HepG2 (cell line): ENCODE measurements around the gene TNFRSF13B. TPM values are rescaled to one million over a fixed set of nuclear protein-coding genes. Genes with fewer than 3 reads are reported as not detected.

Source experiments
- ARID2 ChIP-seq: sonication (generic); formaldehyde crosslinking; IDR thresholded peaks from 2 replicates; pipeline ENCODE4 v1.8.1; 2022; ENCODE audit warnings: mild to moderate bottlenecking, missing genetic modification reagents, borderline replicate concordance
- DPF2 ChIP-seq: sonication (generic); formaldehyde crosslinking; IDR thresholded peaks from 2 replicates; pipeline ENCODE4 v1.4.0; 2020; ENCODE audit warnings: mild to moderate bottlenecking, low read depth, missing genetic modification reagents, borderline replicate concordance
- HDAC2 ChIP-seq: sonication (generic); formaldehyde crosslinking; IDR thresholded peaks from 2 replicates; pipeline ENCODE4 v1.4.0; 2020; ENCODE audit warnings: missing genetic modification reagents
- HNF4A ChIP-seq: sonication (generic); formaldehyde crosslinking; IDR thresholded peaks from 2 replicates; pipeline ENCODE4 v1.4.0; 2020; ENCODE audit warnings: missing genetic modification reagents
- JUNB ChIP-seq: sonication (generic); formaldehyde crosslinking; IDR thresholded peaks from 2 replicates; pipeline ENCODE4 v1.8.0; 2022; ENCODE audit warnings: missing genetic modification reagents, mild to moderate bottlenecking, borderline replicate concordance
- NFKB2 ChIP-seq: sonication (generic); formaldehyde crosslinking; IDR thresholded peaks from 2 replicates; pipeline ENCODE4 v1.4.0; 2020; ENCODE audit warnings: missing genetic modification reagents, borderline replicate concordance
- RFXAP ChIP-seq: sonication (generic); formaldehyde crosslinking; IDR thresholded peaks from 2 replicates; pipeline ENCODE4 v1.4.0; 2020; ENCODE audit warnings: missing genetic modification reagents, borderline replicate concordance
- SRSF9 ChIP-seq: fragments of 200-400 bp; formaldehyde crosslinking; IDR thresholded peaks from 2 replicates; pipeline ENCODE4 v1.6.1; 2018; ENCODE audit warnings: borderline replicate concordance, mild to moderate bottlenecking, low read depth, low read length; ENCODE audit not compliant: insufficient read depth, poor library complexity, severe bottlenecking
- TERF1 ChIP-seq: sonication (generic); formaldehyde crosslinking; IDR thresholded peaks from 2 replicates; pipeline ENCODE4 v1.8.0; 2022; ENCODE audit warnings: mild to moderate bottlenecking, missing genetic modification reagents, moderate library complexity
- ZNF383 ChIP-seq: sonication (generic); formaldehyde crosslinking; IDR thresholded peaks from 2 replicates; pipeline ENCODE4 v1.4.0; 2020; ENCODE audit warnings: missing genetic modification reagents, mild to moderate bottlenecking, borderline replicate concordance
- ZNF460 ChIP-seq: sonication (generic); formaldehyde crosslinking; IDR thresholded peaks from 2 replicates; pipeline ENCODE4 v1.5.1; 2020; ENCODE audit warnings: missing genetic modification reagents, mild to moderate bottlenecking, borderline replicate concordance
- polyA plus RNA-seq, 8 experiments: library from polyadenylated mRNA; depleted of rRNA in 3 of 8; stranded (reverse) in 7 of 8; unstranded in 1 of 8; fragments of >200 nt; fragmentation: Illumina TruSeq in 4 of 8; extraction: Trizol in 4 of 8; gene quantifications; 2 replicates each; pipeline versions ENCODE4 v1.2.1 to v1.2.3, GENCODE V29; 2011 to 2016; ENCODE audit warnings: low read depth in 4 of 8, missing spikeins in 1 of 8, mixed read lengths in 1 of 8; ENCODE audit not compliant: insufficient read depth in 1 of 8
- total RNA-seq, 5 experiments: library from RNA; depleted of rRNA; stranded (reverse); fragments of >200 nt; fragmentation: Illumina TruSeq; extraction: Trizol; gene quantifications; 2 replicates each; pipeline ENCODE4 v1.2.3, GENCODE V29; 2016; ENCODE audit warnings: low read depth in 1 of 5
- TF ChIP-seq, protein P1 (sequence below): sonication (generic); formaldehyde crosslinking; IDR thresholded peaks from 2 replicates; pipeline ENCODE4 v1.4.0; 2020; ENCODE audit warnings: missing genetic modification reagents, borderline replicate concordance

The TNFRSF13B gene
- total and polyA plus RNA-seq, 2 of the 13 experiments (the other 11 are each of a cell fraction or from before 2014, with no cell fraction given), result not detected

GRCh38 chr17:16934133-16934795 is 37.7 kb downstream of the TNFRSF13B start (continued):
- no peak for TF ChIP-seq JUNB (CRISPR knock-in tag)
- TF ChIP-seq ZNF460 (CRISPR knock-in tag), result no peak
- TF ChIP-seq DPF2, result no peak
- TF ChIP-seq ZNF383 (CRISPR knock-in tag), result no peak
- TF ChIP-seq TERF1, result no peak
- no peak for TF ChIP-seq SRSF9
- no peak for TF ChIP-seq HDAC2 (CRISPR knock-in tag)
- TF ChIP-seq, protein P1, sequence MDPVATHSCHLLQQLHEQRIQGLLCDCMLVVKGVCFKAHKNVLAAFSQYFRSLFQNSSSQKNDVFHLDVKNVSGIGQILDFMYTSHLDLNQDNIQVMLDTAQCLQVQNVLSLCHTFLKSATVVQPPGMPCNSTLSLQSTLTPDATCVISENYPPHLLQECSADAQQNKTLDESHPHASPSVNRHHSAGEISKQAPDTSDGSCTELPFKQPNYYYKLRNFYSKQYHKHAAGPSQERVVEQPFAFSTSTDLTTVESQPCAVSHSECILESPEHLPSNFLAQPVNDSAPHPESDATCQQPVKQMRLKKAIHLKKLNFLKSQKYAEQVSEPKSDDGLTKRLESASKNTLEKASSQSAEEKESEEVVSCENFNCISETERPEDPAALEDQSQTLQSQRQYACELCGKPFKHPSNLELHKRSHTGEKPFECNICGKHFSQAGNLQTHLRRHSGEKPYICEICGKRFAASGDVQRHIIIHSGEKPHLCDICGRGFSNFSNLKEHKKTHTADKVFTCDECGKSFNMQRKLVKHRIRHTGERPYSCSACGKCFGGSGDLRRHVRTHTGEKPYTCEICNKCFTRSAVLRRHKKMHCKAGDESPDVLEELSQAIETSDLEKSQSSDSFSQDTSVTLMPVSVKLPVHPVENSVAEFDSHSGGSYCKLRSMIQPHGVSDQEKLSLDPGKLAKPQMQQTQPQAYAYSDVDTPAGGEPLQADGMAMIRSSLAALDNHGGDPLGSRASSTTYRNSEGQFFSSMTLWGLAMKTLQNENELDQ (CRISPR knock-in tag), result no peak
- no peak for TF ChIP-seq RFXAP (CRISPR knock-in tag)
- TF ChIP-seq HNF4A (CRISPR knock-in tag), result no peak
- TF ChIP-seq ARID2 (CRISPR knock-in tag), result no peak
- TF ChIP-seq NFKB2 (CRISPR knock-in tag), result no peak
